NCI-H226 (cell line): ENCODE measurements around the gene BHLHE40.

ENCODE experiments used
- DNase-seq: peaks from one replicate; pipeline ENCODE4 v3.0.0-alpha.2; 2015

BHLHE40 gene

DNA sequence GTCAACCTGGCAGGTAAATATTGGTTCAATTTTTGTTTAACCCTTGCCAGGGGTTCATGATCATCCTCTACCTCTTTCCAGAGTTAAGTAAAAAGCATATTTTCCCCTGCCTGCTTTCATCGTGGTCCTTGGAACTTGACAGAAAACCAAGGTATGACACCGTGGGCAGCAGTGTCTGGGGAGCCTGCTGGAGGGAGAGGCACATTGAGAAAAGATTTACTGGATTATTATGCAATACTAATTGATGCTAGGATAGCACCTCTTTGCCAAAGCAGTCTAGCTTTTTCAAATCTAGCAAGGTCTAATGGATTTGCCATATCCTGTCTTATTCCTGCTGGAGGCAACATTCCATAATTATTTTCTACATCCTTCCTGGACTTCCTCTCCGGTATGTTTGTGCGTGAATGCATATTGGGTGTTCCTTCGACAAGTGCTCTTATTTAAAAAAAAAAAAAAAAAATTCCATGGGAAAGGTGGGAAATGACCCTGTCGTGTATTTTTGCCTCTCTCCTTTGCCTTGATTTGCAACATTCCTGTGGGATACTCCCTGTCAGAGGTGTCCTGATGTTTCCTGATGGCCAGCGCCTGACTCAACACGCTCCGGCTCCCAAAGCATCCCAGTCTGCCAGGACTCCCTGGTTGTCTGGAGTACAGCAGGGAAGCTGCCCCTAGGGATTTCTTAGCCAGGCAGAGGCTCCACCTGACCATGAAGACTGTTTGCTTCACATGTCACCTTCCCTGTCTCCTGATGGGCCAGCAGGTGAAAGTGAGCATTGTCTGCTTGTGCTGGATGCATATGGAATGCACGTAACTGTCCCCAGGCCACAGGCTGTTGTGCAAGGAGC lies 6.3 kb downstream of the BHLHE40 start:
- DNase-seq, result peak; percentile 82

DNA sequence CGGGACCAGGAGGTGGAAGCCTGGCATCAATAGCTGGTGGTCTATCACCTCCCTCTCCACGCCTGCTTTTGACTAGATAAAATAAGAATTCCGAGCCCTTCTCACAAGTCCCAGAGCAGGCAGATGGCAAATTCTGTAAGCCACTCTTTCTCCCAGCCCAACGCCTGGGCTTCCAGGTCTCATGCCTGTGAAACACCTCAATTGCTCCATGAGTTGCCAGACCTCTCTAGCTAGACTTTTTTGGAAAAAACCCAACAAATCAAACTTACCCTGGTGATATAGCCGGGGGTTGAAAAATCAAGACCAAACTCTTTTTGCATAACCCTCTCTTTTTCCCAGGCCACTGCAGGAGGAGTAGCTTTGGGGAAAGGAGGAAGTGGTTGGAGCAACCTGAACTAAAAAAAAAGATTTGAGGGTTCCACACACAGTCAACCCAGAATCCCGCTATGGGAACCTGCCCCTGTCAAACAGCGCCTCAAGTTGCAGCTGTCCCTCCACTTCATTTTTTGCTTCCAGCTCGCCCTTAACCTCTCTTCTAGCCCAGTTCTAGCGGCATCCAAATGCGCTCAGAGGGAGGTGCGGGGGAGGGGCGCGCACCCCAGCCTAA lies 7.0 kb downstream of the BHLHE40 start:
- DNase-seq, result peak; percentile 55

DNA sequence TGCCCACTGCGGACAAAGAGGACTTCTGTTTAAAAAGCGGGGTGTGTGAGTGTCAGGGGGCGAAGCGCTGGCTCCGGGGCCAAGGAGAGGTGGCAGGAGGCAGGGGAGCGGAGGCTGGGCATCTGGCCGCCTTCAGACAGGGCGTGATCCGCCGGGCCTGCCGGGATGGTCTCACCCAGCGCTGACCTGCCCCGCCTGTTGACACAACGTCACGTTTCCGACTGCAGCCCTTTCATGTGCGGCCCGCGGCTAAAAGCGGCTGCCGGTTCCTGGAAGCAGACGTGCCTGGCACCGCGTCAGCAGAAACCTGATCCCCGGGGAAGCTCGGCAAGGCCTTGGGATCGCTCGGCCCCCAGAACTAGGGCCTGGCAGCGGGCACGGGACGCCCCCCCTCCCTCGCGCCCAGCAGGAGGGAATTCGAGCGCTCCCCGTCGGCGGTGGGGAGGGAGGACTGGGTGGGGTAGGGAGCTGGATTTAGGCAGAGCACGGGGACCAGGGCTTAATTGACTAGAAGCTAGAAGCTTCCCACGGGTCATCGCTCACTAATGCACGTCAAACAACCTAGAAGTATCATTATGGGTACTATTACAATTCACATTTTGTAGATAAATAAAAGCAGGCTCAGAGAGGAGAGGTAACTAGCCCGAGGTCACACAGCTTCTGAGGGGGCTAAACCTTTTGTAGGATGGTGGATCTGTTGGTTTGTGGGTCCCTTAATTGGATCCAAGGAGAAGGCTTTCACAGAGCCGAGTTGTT lies 7.7 kb downstream of the BHLHE40 start:
- peak; percentile 99 for DNase-seq

DNA sequence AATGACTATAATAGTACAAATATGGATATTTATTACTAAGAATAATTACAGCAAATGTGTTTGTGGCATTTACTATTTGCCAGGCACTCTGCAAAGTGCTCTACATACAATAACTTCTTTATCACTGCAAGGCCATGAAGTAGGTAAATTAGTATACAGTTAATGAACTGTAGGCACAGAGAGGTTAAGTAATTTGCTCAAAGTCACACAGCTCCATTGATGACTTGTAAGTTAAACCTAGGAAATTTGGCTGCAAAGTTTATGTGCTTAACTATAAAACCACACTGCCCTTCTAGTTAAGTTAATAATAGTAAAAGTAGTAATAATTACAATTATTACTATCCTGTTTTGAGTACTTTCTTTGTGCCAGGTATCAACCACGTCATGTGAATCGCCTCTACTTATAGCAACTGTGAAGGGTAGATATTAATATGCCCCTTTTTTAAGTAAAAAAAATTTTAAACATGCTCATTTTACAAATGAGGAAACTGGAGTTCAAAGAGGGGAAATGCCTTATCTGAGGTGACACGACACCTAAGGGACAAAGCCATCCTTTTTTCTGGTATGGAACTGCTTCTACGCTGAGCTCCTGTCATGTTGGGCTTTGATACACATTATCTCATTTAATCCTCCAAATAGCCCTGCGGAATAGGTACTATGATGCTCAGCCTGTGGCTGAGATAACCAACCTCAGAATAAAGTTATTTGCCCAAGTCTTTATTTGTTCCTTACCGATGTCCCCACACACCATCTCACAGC lies 8.5 kb downstream of the BHLHE40 start:
- DNase-seq, result no peak

DNA sequence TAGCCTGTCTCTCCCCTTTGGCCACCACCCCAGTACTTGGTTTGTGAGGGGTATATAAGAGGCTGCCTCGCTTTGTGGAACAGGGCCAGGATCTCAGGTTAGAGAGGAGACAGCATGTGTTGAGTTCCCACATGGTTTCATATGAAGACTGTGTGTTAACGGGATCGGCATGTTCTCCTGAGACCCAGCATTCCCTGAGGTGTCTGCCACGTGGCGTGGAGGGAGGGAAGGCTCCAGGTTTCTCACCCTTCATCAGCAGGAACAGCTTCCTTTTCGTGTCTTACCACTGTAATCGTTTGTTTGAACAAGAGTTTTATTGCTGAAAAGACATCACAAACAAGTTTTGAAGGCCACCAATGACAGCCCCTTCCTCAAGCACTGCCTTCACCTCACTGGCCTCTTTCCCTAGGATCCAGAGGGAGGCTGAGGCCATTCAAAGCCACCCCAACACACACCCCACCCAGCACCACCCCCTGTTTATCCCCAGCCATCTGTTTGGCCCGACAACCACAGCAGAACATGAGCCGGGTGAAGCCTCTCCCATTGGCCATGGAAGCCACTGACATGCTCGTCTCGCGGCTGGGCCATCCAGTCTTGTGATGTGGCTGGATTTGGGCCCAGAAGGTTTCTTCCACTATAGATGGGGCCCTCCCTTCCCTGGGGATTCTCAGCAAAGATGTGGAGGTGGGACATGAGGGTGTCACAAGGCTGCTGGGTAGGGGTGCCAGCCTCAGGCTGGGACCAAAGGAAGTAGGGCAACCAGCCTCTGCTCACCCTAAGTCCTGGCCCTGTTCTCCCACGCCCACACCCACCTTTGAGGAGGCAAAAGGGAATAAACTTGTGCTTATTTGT lies 10.0 kb downstream of the BHLHE40 start:
- DNase-seq, result no peak

DNA sequence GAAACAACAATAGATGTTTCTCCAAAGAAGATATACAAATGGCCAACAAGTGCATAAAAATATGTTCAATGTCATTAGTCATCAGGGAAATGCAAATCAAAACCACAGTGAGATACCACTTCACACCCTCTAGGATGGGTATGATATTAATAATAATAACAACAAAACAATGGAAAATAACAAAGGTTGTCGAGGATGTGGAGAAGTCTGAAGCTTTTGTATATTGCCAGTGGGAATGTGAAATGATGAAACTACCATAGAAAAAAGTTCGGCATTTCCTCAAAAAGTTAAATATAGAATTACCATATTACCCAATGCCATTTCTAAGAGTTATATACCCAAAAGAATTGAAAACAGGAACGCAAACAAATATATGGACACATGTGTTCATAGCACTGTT lies 10.8 kb downstream of the BHLHE40 start:
- peak; percentile 64 for DNase-seq

DNA sequence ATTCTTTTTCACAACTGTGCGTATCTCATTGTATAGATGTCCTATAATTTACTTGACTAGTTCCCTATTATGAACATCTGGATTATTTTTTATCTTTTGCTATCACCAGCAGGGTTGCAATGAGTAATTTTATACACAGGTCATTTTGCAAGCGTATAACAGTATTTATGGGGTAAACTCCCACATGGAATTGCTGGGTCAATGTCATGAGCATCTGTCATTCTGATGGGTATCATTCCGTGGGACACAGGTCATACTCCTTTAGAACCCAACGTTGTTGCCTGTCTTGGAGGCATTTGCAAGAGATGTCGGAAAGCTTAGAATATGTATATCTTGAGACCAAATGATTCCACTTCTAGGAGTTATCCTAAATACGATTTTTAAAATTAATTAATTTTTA lies 12.9 kb downstream of the BHLHE40 start:
- no peak for DNase-seq

DNA sequence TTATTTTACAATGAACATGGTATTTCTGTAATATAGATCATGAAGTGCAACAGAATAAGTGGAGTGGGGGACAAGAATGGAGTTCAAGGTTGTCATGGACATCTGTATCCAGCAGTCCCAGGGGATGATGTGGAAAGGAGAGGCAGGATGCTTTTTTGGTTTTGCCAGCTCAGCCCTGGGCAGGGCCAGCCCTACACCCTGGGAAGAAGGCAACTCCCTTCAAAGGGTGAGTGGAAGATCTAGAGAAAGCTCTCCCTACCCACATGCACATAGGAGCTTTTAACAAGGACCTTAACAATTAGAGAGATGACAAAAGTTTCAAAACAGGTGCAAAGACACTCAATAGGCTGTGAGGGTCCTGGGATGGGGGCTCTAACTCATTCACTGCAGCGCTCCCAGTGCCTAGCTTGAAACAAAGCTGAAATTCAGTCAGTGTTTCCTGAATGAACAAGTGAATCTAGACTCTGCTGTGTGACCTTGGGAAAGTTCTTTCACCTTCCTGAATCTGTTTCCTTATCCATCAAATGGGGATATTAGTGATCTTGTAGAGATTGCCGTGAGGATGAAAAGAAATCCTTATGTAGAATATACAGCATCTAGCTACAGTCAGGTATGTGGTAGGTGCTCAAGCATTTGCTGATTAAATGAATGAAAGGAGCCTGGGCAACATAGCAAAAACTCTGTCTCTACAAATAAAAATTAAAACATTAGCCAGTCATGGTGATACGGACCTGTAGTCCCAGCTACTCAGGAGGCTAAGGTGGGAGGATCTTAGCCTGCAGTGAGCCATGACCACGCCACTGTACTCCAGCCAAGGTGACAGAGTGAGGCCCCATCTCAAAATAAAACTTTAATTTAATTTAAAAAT lies 14.3 kb downstream of the BHLHE40 start:
- DNase-seq, result no peak

DNA sequence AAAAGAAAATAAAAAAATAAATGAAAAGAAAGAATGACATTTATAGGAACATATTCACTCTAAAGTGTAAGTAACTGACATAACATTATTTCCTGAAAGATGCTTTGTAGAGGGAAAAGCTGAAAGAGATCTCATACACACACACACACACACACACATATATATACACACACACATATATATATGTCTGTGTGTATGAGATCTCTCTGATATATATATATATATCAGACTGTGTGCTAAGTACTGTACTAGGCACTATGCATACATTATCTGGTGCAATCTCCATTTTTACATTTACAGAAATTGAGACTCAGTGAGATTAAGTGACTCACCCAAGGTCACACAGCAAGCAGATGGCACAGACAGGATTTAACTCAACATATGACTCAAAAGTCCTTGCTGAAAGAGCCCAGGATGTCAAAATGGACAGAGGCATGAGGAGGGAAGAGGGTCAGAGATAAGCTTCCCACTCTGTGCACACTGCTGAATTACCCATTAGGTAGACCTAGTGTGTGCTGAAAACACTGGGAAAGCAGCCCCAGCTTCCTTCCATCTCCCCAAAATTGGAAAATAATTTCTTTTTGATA lies 15.0 kb downstream of the BHLHE40 start:
- no peak for DNase-seq

DNA sequence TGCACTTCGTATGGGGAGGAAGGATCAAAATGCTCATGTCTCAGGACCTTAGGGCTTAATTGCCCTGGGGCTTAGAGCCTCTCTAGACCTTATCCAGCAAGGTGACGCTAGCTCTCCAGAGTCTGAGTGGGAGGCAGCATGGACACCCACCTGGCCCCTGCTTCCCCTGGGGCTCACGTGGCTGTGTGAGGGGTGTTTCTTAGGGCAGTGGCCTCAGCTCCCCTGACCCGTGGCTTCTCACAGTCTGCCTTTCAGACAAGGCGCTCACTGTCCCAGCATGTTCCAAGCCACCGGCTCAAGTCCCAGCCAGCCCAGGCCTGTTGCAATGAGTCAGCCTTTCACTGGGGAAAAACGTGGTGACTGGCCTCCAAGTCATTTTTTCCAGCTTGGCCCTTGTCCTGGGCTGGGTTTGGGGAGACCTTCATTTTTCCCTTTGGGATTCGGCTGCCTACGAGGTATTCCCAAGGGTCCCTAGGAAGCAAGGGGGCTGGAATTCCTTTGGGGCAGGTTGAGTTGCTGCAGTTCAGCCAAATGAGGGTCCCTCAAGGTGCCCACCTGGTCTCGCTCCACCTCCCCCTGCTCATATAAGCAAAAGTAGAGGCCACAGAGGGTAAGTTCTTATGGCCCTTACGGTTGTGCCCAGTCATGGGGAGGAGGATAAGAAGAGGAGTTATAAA lies 15.7 kb downstream of the BHLHE40 start:
- peak; percentile 61 for DNase-seq

DNA sequence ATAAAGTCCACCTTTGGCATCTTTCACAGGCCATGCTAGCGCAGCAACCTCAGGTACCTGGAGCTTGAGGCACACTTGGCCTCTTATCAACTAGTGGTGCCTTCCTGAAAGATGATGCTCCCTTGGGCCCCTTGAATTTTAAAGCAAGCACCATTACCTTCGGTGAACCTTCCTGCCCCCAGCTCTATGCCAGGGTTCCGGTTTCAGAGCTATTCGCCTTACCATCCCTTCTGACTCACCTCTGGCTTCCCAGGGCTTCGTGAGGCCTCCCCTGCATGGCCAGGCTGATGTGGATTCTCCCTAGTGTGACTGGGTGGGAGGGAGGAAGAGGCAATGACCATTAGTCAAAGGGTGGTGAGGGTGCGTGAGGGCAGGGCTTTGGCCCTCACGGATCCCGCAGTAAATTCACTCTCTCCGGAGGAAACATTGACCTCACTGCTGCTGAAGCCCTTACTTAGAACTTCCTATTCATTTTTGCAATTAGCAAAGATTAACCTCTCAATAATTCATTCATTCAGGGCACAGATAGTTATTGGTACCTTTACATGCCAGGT lies 16.3 kb downstream of the BHLHE40 start:
- peak; percentile 99 for DNase-seq

DNA sequence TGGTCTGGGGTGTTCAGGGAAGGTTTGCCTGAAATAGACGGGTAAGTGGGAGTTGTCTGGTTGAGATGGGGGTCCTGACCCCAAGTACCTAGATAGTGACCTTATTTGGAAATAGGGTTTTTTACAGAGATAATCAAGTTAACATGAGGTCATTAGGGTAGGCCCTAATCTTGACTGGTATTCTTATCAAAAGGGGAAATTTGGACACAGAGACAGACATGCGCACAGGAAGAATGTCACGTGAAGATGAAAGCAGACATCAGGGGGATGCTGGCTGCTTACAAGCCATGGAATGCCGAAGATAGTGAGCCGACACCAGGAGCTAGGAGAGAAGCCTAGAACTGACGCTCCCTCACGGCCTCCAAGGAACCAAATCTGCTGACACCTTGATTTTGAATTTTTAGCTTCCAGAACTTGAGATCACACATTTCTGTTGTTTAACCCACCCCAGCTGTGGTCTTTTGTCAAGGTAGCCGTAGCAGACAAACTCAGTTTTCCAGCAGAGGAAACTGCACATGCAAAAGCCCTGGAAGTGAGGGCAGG lies 17.1 kb downstream of the BHLHE40 start:
- no peak for DNase-seq

DNA sequence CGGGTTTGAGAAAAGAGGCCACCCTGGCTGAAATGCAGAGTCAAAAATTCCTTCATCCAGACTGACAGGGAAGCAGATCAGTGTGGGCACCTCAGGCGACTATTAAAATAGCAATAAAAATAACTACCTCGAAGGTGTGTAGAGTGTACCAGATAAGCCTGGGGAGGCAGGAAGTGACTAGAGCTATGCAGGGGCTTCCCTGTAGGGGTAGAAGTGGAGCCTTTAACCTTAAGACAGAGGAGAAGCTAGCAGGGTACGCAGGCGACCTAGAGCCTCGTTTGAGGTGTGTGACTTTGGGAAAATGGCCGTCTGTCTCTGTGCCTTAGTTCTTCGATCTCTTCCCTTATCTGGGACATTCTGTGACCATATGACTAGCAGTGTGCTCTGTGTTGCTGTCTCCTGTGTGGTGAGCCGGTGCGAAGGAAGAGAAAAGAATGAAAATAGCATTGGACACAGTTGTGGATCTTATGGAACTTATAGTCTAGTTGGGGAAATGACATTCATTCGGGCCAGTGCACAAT lies 17.6 kb downstream of the BHLHE40 start:
- DNase-seq, result no peak

DNA sequence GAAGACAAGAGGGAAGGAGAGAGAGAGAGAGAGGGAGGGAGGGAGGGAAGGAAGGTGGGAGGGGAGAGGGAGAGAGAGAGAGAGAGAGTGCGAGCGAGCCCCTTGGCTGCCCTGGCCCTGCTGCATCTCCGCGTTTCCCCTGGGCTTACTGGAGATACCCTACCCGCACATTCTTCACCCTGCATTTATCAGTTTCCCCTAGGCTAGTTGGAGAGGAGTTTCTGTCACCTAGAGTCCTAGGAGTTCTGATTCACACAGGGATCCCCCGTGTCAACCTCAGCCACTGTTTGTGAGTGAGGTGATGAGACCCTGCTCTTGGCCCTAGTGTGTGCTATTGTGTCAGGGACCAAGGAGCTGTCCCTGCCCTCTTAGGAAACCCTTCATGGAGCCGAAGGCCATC lies 18.7 kb downstream of the BHLHE40 start:
- no peak for DNase-seq

DNA sequence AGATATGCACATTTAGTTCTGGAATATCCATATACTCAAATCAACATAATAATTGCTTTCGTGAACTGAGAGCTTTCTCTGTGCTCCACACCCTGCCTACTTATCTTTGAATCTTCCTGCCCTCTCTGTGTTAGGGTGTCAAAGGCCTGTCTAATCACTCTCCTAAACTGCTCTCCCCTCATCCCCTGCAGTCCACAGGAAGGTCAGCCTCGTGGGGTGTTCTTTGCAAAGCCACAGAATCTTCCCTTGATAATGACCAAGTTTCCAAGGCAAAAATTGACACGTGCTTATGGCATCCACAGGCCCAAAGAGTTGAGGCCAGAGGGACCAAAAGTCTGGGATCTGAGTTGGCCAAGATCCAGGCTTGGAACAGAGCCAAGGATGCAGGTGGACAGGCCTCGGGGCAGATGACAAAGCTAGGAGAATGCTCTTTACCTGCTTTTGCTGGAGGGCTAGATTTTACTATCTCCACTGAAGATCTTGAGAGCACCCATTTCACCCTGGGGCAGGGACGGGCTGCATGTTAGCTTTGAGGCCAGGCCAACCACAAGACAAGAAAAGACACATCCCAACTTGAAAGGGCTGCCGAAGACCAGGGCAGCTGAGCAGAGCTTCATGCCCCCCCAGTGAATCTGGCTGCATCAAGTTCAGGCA lies 20.4 kb downstream of the BHLHE40 start:
- no peak for DNase-seq

DNA sequence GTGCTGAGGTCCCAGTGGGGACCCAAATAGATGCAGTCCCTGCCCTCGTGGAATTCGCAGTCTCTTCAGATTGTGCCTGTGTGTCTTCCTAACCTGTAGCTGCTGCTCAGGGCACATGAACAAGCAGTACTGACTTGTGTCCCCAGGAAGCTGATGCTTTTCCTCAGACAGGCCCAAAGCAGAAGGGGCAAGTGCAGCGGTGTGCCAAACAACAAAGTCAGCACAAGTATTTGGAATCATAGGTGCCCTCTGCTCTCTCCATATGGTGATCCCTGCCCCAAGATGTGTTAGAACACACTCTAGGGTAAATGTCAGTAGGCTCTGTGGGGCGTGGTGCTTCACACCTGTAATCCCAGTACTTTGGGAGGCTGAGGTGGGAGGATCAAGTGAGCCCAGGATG lies 21.9 kb downstream of the BHLHE40 start:
- DNase-seq, result no peak

DNA sequence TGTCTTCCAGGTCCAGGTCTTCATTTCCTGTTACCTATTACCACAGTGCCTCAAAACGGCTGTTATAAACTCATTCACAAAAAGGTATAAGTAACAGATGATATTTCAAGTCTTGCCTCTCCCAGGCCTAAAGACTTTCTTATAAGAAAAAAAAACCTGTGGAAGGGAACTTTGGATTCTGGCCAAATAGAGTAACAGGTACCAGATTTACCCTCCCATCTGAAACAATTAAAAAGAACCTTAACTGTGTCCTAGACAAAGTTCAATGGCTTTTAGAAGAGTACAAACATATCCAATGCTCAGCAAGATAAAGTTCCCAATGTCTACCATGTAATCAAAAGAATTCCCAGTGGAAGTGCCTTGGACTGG lies 22.6 kb downstream of the BHLHE40 start:
- no peak for DNase-seq

DNA sequence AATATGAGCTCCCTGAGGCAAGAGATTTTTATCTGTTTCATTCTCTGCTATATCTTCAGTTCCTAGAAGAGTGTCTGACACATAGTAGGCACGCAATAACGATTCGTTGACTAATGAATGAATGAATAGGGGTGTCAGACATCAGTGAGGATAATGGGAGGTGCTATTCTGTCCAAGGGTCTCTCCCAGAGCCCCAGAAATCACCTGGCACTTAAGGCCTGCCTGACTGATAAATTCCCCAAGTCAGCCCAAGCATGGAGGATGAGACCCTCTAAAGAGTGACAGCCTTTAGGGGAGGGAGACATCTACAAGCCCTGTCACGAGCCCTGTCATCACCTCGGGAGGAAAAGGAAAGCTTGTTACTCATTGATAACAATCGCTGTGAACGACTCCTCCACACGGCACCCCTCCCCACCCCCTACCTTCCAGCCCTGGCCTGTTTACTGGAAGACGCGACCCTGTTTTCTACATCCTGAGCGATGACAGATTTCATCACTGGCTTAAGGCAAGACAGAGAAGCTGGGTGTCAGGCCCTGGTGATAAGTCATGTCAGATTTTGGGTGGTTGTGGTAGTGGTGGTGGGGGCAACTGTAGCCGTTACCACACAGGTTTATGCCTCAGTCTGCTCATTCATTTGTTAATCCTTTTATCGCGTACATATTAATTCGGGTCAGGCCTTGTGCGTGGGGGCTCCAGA lies 23.1 kb downstream of the BHLHE40 start:
- no peak for DNase-seq
